Spleen (tissue), 11 donors: Measurements from ENCODE around the gene PACRG. TPM values are rescaled to one million over a fixed set of nuclear protein-coding genes. Genes with fewer than 3 reads are reported as not detected.

Experiments used
- DNase-seq: peaks from one replicate; pipeline ENCODE4 v3.0.0-alpha.2; 2020
- H3K27ac ChIP-seq, 8 donors: fragments of 200-600 bp; sonication (generic) in 7 of 8; 1 replicate in 4 of 8; 2 replicates in 4 of 8; pipeline versions ENCODE4 v1.5.0 to v1.8.0; 2016 to 2021; ENCODE audit warnings: inconsistent platforms in 4 of 8, mild to moderate bottlenecking in 4 of 8, moderate library complexity in 1 of 8
- H3K27me3 ChIP-seq, 7 donors: fragments of 200-600 bp; sonication (generic) in 6 of 7; replicated peaks in 1 of 7; 1 replicate in 4 of 7; 2 replicates in 3 of 7; pipeline versions ENCODE4 v1.5.0 to v1.8.0; 2016 to 2021; ENCODE audit warnings: inconsistent platforms in 3 of 7, mild to moderate bottlenecking in 1 of 7
- H3K36me3 ChIP-seq, 6 donors: fragments of 200-600 bp; sonication (generic) in 5 of 6; 1 replicate in 4 of 6; 2 replicates in 2 of 6; pipeline versions ENCODE4 v1.5.0 to v1.8.0; 2016 to 2021; ENCODE audit warnings: inconsistent platforms in 2 of 6
- H3K4me1 ChIP-seq, 6 donors: fragments of 200-600 bp; sonication (generic) in 5 of 6; 1 replicate in 3 of 6; 2 replicates in 3 of 6; pipeline versions ENCODE4 v1.5.0 to v1.8.0; 2016 to 2021; ENCODE audit warnings: inconsistent platforms in 3 of 6
- H3K4me3 ChIP-seq, 8 donors: fragments of 200-600 bp; sonication (generic) in 7 of 8; 1 replicate in 4 of 8; 2 replicates in 4 of 8; pipeline versions ENCODE4 v1.5.0 to v1.8.0; 2016 to 2021; ENCODE audit warnings: inconsistent platforms in 4 of 8, mild to moderate bottlenecking in 4 of 8, moderate library complexity in 2 of 8
- H3K9me3 ChIP-seq, 8 donors: fragments of 200-600 bp; sonication (generic) in 7 of 8; 1 replicate in 4 of 8; 2 replicates in 4 of 8; pipeline versions ENCODE4 v1.5.0 to v1.8.0; 2016 to 2021; ENCODE audit warnings: inconsistent platforms in 4 of 8
- CTCF ChIP-seq, 11 experiments: fragments of 200-600 bp in 7 of 11; fragments of 450-650 bp in 4 of 11; sonication (generic) in 4 of 11; IDR thresholded peaks in 8 of 11; conservative IDR thresholded peaks in 3 of 11; 1 replicate in 7 of 11; 2 replicates in 4 of 11; pipeline versions ENCODE4 v1.4.0 to v1.8.0; 2016 to 2021; ENCODE audit warnings: antibody characterized with exemption in 11 of 11, inconsistent platforms in 4 of 11, mild to moderate bottlenecking in 1 of 11
- POLR2A ChIP-seq, 3 donors: fragments of 450-650 bp; IDR thresholded peaks; one replicate each; pipeline ENCODE4 v1.5.1; 2017; ENCODE audit warnings: antibody characterized with exemption in 3 of 3, mild to moderate bottlenecking in 1 of 3
- POLR2AphosphoS5 ChIP-seq, 3 donors: sonication (generic); formaldehyde crosslinking; IDR thresholded peaks; one replicate each; pipeline ENCODE4 v1.5.1; 2017; ENCODE audit warnings: antibody characterized with exemption in 3 of 3
- WGBS, 5 donors: extraction: QIAGEN DNeasy Blood & Tissue Kit in 3 of 5; methylation state at CpG; one replicate each; pipeline versions ENCODE4 v1.1.5 to v1.1.7; 2013 to 2018; 5-methylcytosine and 5-hydroxymethylcytosine counted together
- intact Hi-C: fragments of 100-400 bp; cut with DNase I; formaldehyde crosslinking; loops from one replicate; pipeline ENCODE4 v1.15.0; 2023; ENCODE audit warnings: low total_unique reads
- polyA plus RNA-seq, 3 donors: library from polyadenylated mRNA; stranded (reverse); fragments of 200-250 nt; gene quantifications; one replicate each; pipeline ENCODE4 v1.2.1, GENCODE V29; 2013
- total RNA-seq, 7 donors: library from RNA; depleted of rRNA in 3 of 7; stranded (reverse); fragments of >200 nt in 3 of 7; fragmentation: NEBNext Ultra II Directional in 4 of 7; extraction: Animal tissue kit (Norgen Biotek cat#: 25700) in 4 of 7; gene quantifications; one replicate each; pipeline versions ENCODE4 v1.1.0 to v1.2.1, GENCODE V29; 2016 to 2021
- donor health status: healthy with polysubstance abuse.
- donor health status: DM: no; HTN: no; CAD: no; lungs with moderate emphysema.
- donor health status: DM: no; HTN: no; CAD: no.
- donor health status: Bipolar disorder and iron deficiency.
- donor health status: healthy.
- donor health status: DM: no; HTN: no; CAD: no.
- donor health status: DM: yes; HTN: yes; CAD: no.

Gene PACRG
- total and polyA plus RNA-seq, 10 donors, result 0.32 to 2.0 (median 1.0) TPM; not detected in 5

GRCh38 chr6:163132050-163132750, 404.4 kb downstream of the PACRG start:
- no peak for TF ChIP-seq POLR2AphosphoS5 (IDR thresholded peaks at IDR 0.05)
- no peak for TF ChIP-seq POLR2A (IDR thresholded peaks at IDR 0.05)
- TF ChIP-seq CTCF (IDR thresholded peaks at IDR 0.05 in 8 of 11, conservative IDR thresholded peaks at IDR 0.05 in 3 of 11), result no peak
- Histone ChIP-seq H3K36me3 (no peaks in the 10 kb centered on the region), H3K27me3 (no peaks in the 10 kb centered on the region), H3K27ac (no peak overlapping the region), H3K4me3 (no peak overlapping the region), H3K4me1 (no peaks in the 10 kb centered on the region), H3K9me3 (no peaks in the 10 kb centered on the region)
- intact Hi-C loops, result no loop called here
- WGBS, 5 donors, result 61 to 86% (median 73%) methylated on average over 2 of the region's 2 CpGs
- no peak for DNase-seq

GRCh38 chr6:163133017-163133416, 405.2 kb downstream of the PACRG start:
- no peak for DNase-seq
- intact Hi-C loops, result no loop called here
- WGBS, 5 donors, result 83 to 95% (median 92%) methylated on average over 1 of the region's 1 CpG
- no peaks in the 10 kb centered on the region for H3K36me3 ChIP-seq
- TF ChIP-seq POLR2AphosphoS5 (IDR thresholded peaks at IDR 0.05), result no peak
- TF ChIP-seq CTCF (IDR thresholded peaks at IDR 0.05 in 8 of 11, conservative IDR thresholded peaks at IDR 0.05 in 3 of 11), result no peak
- no peak for TF ChIP-seq POLR2A (IDR thresholded peaks at IDR 0.05)
- no peaks in the 10 kb centered on the region for H3K4me1 ChIP-seq
- H3K27ac ChIP-seq, result no peak overlapping the region
- no peaks in the 10 kb centered on the region for H3K27me3 ChIP-seq
- no peaks in the 10 kb centered on the region for H3K9me3 ChIP-seq
- H3K4me3 ChIP-seq, result no peak overlapping the region

DNA sequence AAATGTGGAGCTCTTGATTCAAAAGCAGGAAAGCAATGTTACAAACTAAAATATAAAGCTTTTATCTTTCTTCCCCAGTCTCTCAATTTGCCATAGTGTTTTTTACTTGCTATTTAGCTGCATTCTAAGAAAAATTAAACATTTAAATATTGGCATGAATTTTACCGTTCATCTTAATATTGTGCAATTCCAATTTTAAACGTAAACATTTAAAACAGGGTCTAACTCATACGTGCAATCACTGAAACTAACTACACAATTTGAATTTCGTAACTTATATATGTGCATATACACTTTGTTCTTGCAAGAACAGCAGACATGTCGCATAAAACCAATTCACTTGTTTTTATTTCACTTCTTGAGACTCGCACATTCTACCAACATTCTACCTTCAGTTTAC, 405.9 kb downstream of the PACRG start:
- TF ChIP-seq POLR2A (IDR thresholded peaks at IDR 0.05), result no peak

GRCh38 chr6:163136681-163137397, 409.1 kb downstream of the PACRG start:
- intact Hi-C loops, result no loop called here
- no peak for DNase-seq
- H3K4me3 ChIP-seq, result no peak overlapping the region
- H3K9me3 ChIP-seq, result peaks cover 0 to 5% (median 0%) of the 10 kb centered on the region in 8 donors
- no peaks in the 10 kb centered on the region for H3K36me3 ChIP-seq
- TF ChIP-seq POLR2AphosphoS5 (IDR thresholded peaks at IDR 0.05), result no peak
- TF ChIP-seq POLR2A (IDR thresholded peaks at IDR 0.05), result no peak
- no peak for TF ChIP-seq CTCF (IDR thresholded peaks at IDR 0.05 in 8 of 11, conservative IDR thresholded peaks at IDR 0.05 in 3 of 11)
- H3K27me3 ChIP-seq, result no peaks in the 10 kb centered on the region
- WGBS, 5 donors, result 86 to 93% (median 92%) methylated on average over 10 of the region's 10 CpGs
- H3K4me1 ChIP-seq, result no peaks in the 10 kb centered on the region
- no peak overlapping the region for H3K27ac ChIP-seq

More for the DNA sequence above, 405.9 kb downstream of the PACRG start:
- 73 to 89% (median 84%) methylated on average over 6 of the region's 6 CpGs for WGBS, 5 donors
- Histone ChIP-seq H3K4me1 (no peaks in the 10 kb centered on the region), H3K27me3 (no peaks in the 10 kb centered on the region), H3K27ac (no peak overlapping the region), H3K9me3 (no peaks in the 10 kb centered on the region), H3K36me3 (no peaks in the 10 kb centered on the region), H3K4me3 (no peak overlapping the region)
- no peak for DNase-seq
- intact Hi-C loops, result no loop called here
